Activated T-cell treated with anti-CD3 and anti-CD28 coated beads, Interleukin-2, amount 50 U/mL, for 48 hours (primary cell): ENCODE results near the gene NAV2.
"Not testable (repeated sequence)": the region's sequence is repeated elsewhere in the genome, so short reads cannot be mapped to it uniquely, and the experiment has no call there.

Experiments used
- DNase-seq, 2 experiments: peaks; one replicate each; pipeline ENCODE4 v3.0.0-alpha.2; 2020

Gene NAV2

DNA sequence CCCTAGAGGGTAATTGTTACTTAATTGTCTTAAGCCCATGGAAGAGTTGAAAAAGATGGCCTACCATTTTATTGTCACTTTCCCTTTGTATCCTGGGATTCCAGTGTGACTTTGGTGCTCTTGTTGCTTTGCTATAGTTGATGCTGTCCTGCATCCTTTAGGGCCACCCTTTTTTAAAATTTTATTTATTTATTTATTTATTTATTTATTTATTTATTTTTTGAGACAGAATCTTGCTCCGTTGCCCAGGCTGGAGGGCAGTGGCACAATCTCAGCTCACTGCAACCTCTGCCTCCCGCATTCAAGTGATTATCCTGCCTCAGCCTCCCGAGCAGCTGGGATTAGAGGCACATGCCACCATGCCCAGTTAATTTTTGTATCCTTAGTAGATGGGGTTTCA, 247.8 kb downstream of the NAV2 start:
- DNase-seq = not testable (repeated sequence)

DNA sequence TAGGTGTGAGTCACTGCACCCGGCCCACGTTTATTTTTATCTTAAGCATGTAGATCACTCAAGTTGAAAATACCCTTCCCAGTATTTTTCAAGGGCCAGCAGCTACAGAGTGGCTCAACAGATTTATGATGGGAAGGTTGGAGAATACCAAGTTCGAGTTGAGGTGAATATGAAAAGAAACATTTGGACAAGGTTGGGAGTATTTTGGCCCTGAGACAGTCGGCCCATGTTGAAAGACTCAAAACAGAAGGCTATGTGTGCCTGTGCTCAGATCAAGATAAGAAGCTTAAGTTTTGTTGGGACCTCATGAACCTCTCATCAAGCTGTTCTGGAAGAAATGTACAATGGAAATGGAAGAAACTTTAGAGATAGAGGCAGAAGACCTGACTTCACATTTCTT, 248.6 kb downstream of the NAV2 start:
- DNase-seq = no peak

DNA sequence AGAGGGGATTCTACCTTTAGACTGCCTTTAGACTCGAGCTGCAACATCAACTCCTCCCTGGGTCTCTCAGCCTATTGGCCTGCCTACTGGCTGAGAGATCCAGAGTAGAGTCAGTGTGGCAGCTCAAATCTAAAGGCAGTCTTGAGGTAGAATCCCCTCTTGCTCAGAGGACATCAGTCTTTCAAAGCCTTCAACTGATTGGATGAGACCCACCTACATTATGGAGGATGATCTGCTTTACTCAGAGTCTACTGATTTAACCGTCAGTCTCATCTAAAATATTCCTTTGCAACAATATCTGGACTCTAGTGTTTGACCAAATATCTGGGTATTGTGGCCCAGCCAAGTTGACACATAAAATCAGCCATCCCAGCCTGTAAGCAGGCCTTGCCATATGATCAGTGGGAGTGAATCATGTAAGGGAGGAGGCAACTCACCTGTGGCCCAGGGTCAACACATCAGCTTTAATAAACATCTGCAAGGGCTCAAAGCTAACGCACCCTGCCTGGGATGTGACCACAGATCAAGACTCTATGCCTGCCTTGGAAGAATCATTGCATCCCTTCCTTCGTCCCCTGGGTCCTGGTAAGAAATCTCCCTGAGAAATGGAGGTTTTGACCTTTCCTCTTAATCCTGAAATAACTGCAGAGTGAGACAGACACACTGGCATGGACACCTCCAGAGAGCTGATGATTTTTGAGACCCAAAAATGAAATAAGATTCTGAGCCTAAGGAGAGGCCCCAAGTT, 249.6 kb downstream of the NAV2 start:
- no peak for DNase-seq

DNA sequence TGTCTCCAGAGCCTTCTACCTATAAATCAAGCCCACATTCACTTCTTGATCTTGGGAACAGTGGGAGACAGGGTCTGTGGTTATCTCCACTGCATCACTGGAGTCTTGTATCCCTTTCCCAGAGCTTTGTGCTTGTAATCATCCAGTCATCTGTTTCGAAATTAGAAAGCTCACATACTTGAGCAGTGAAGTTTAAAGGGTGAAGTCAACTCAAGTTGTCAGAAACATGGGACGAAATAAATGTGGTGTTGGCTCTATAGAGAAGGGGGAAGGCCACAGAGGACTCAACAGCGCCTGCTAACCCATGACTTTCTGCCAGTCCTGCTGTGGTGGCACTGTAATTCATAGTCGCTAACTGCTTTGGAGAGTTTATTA, 250.2 kb downstream of the NAV2 start:
- no peak for DNase-seq

DNA sequence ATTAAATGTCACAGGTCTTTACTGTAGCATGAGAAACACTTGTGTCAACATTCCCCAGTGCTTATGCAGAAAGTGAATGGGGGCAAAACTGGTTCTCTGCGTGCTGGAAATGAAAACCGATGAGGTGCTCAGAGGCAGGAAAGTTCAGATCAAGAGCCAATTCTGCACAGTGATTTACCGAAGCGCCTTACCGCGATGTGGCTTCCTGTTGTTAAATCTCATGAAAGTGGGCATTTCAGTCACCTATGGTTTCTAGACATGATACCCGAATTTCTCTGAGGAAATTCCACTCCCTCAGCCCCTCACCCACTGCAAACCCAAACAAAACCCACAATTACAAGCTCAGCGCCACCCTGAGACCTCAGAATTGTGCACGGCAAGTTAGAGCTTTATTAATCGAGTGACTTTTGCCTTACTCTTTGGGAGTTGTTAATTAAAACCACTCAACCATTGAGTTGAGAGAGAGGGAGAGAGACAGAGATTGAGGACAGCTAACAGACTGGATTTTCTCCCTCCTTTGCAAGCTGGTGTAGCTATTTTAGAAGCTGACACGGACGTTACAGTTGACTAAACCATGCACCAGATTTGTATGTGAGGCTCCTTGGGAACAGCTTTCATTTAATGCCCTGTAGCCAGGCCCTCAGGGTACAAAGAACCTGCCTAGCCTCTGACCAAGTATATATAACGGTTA, 251.2 kb downstream of the NAV2 start:
- DNase-seq = peak; percentile 54 to 55

DNA sequence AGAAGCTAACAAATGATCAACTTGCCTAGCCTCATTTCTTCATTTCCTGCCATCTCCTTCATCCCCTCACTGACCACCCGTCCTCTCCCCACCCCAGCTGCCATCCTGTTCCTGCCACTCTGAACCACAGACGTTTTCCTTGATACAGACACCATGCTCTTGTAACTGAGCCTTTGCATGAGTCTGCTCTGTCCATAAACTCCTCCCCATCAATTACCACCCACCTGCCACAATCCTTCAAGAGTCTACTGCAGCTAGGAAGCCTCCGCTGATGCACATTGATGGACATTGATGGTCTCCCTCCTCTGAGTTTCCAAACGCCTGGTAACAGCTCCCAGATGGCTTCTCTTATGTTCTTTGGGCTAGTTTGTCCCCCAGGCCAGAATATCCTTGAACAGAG, 253.8 kb downstream of the NAV2 start:
- DNase-seq = no peak

DNA sequence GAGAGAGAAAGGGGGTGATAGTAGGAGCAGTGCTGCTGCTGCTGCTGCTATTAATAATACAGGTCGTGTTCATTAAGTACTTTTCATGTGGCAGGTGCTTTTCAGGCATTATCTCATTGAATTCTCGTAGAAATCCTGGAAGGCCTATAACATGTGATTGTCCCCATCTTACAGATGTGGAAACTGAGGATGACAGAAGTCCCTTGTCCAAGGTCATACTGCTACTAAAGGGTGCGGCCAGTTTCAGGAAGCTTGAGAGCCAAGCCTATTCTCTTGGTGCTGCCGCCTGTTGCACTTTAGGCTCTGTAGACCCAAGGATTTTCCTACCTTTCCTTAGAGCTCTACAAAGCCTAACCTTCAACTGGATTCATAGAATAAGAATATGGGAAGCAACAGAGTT, 254.3 kb downstream of the NAV2 start:
- DNase-seq = no peak

DNA sequence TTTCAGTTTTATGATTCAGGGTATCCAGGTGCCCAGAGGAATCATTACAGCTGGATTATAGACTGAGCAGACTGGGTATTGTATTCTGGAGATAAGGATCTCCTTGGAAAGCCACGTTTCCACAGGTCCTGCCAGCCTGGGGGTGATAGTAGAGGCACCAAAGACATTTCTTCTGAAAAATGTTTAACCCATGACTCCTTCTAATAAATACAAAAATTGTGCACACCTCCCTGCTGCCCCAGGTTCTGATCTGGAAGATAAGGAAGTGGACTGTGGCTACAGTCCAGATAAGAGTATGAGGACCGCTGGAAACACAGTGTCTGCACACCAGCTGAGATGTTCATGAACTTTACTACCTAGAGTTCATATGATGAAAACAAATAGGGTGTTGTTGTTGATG, 255.2 kb downstream of the NAV2 start:
- DNase-seq = no peak

DNA sequence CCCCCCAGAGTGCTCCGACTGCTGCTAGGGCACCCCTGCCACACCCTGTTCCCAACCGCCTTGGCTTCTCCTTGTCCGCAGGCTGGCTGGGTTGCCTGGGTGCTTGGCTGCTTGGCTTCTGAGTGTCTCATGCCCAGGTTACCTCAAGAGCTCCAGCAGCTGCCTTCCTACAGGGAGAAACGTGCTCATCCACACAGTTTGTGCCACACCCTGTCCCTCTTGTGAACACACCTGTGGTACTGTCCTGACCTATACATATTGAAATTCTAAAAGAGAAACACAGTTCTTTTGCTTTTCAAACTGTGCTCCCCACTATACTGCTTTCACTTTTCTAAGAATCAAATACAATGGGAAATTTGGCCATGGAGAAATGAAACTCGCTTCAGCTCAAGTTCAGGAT, 256.2 kb downstream of the NAV2 start:
- no peak for DNase-seq

DNA sequence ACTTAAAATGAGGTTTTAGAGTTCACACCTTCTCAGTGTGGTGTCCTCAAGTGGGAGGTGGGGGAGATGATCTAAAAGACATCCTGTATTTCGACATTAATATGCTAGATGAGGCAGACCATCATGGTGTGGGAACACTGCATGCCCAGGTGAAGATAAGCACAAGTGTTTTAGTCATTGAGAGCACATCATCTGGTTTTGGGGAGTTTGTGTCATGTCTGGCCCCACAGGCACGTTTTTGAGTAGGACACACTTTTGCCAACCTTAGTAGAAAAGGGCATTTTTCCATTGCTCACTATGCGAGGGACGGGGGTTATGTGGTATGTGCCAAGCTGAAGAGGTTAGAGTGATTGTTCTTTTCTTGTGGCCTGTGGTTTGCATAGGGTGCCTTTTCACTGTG, 258.3 kb downstream of the NAV2 start:
- DNase-seq = peak; percentile 56 to 64

DNA sequence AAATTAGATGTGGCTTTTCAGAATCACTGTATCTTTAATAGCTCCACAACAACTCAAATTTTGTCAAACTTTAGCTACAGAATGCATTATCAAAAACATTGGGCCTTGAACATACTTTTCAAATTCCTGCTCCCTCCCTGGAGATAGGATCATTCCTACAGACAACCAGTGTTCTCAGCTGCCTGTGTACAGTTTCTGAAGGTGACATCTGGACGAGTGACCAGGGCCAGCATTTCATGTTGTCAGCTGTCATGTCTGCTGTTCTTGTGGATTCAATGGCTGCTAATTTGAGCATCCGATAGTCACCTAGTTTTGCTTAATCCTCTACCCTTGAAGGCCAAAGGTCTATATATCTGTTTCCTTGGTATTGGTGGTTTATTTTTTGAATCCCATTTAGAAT, 259.5 kb downstream of the NAV2 start:
- DNase-seq = no peak

DNA sequence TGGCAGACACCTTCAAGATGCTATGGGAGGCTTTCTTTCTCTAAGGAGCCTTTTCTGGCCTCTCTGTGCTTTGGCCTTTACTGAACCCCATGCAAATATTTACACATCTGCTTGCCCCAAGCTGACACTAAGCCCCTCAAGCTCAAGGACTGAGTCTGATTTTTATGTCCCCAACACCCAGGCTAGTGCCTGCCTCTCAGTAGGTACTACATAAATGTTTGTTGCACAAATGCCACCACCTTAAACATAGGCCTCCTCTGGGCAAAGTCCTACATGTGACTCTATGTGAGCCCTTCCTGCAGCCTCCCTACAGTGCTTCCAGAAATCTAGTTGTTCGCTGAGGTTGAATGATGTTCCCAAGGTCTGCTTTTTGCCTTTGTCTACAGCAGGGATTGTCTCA, 260.0 kb downstream of the NAV2 start:
- no peak for DNase-seq

DNA sequence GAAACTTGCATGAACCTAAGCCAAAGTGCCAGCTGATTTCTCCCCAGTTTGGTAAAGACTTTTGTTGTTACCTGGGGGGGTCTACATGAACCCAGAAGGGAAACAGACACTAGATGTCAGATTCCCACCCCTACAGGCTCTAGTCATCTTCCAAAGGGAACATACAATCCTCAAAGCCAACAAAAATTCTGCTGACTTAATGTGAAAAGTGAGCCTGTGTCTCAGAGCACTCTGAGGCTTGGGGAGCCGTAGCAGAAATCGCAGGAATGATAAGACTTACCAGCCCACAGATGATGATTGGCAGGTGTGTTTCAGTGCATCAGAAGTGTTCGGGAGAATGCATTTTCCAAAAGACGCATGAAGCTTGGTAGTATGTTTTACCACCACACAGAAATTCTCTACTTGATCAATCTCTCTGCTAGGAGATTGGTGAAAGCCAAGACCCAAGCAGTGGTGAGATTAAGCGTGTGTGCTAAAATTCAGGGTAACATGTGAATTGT, 260.5 kb downstream of the NAV2 start:
- DNase-seq = no peak

DNA sequence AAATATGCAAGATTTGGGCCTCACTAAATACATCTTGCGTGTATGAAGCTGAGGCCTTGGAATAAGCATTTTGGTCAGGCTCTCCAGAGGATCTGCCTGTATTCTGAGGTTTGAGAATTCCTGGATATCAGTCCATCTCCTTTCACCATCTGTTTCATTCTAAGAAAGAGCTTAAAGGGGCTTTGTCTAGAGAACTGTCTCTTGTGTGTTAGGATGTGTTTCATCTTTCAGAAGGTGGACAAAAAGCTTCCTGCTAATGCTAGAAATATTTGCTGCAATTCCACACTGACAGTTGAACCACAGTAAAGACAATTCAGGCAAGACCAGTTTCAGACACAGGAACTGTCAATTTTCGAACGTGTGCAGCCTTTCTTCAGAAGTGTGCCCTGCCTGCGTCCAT, 262.2 kb downstream of the NAV2 start:
- no peak for DNase-seq

DNA sequence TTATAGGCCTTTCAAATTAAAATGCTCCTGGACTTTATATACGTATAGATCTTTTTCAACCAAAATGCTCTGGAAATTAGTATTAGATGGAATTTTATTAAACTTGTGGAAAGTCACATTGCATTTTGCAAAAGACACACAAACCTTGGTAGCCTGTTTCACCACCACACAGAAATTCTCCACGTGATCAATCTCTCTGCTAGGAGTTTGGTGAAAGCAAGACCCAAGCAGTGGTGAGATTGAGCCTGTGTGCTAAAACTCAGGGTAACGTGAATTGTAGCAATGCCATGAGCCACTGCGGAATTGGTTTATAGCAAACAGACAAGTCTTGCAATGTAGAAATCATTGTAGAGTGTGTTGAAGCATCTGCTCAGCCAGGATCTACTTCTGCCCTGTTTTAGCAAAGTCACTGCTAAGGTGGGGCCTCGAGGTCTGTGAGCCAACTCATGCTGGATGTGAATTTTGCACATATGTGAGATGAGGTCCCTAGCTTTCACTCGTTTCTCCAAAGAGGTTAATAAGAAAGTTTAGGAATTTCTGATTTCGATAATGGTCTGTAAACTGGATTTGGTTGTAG, 262.9 kb downstream of the NAV2 start:
- no peak for DNase-seq

DNA sequence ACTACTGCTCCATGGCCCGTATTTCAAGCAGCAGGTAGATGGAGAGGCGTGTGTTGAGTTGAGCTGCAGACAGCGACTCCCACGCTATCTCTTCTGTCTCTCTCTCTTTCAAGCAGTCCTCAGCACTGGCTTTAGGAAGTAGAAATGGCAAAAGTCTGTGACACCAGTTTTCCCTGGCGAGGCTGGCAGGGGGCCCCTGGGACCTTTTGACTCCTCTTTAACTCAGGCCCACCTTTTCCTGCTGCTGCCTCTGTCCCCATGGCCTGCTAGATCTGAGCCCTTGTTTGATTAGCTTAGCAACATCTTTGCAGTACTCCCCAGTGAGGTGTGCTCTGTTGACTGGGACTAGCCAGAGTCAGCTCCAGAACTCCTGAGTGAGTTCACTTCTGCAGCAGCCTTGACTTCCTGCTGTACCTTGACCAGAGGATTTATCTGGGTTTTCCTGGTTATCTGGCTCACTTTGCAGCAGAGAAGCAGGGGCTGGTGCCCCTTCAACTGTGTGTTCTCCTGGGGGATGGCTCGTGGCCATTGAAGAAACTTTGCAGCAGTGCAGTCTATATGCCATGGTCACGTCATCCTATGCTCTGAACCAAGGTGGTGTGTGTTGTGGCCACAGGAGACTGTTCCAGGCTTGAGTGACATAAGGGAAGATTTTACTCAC, 263.8 kb downstream of the NAV2 start:
- DNase-seq = no peak

DNA sequence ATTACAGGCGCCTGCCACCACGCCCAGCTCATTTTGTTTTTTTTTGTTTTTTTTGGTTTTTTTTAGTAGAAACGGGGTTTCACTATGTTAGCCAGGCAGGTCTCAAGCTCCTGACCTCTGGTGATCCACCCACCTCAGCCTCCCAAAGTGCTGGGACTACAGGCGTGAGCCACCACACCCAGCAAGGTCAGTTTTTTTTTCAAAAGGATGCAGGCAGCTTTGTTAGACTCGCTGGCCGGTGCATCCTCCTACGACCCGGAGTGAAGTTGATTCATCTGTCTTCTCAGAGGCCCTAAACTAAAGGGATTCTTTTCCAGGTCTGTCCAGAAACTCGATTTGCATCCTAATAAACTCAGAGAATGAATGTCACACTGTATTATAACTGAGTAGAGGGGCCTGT, 265.3 kb downstream of the NAV2 start:
- DNase-seq = no peak

DNA sequence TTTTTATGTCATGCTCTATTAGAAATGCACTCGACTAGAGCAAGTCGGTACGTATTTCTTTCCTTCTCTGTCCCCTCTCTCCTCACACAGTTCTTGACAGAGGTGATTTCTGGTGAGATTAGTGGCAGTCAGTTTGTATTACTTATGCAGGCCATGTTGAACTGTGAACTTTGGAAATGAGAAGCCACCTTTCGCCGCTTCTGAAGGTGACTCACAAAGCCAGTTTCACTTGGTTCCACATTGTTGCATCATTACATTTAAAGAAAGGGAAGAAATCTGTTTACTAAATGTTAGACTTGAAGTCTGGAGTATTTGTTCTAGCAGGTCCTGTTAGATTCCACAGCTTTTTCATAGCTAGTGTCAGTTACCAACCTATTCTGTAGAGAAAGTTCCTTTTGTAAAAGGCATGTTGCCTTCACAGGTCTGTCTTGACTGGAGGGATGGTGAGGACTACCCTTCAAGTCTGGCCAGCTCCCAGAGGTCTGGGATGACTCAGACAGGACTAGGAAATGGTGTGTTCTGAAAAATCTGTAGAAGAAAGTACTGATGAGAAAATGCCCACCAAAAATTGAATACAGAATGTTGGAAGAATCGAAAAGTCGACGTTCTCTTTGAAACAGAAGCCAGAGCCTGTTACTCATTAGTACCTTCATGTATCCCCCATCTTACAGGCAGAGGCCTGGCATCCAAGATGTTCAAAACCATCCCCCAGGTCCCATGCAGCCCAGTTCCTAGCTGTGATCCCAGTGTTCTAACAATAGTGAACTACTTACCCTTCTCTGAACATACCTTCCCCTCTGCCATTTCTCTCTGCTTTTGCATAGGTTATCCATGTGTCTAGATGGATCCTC, 266.3 kb downstream of the NAV2 start:
- no peak for DNase-seq

DNA sequence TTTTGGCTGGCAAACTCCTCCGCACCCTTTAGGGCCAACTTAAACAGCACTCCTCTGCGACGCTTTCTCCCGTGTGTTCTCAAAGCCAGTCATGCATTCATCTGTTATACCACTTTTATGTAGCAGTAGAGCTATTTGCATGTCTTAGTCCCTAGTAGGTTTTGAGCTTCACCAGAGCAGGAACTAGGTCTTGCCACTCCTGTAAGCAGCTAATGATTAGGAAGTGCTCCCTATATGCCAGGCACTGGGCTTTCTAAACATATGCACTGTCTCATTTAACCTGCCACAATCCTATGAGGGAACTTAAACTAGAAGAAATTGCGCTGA, 266.8 kb downstream of the NAV2 start:
- no peak for DNase-seq

DNA sequence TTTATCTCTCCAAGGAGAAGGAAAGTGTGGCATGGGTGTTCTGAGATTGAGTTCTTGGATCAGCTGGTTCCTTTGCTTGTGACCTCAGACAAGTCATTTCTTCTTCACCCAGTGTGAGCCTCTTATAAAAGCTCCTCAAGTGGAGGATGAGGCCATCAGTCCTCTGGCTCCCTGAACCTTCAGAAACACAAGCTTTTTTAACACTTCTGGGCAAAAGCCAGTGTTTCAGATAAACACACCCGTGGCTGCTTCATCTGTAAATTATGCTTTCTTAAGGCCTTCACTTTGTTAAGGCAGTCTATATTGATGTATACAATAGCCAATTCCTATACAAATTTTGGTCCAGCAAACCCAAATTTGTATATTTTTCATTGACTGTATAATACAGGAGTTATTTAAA, 267.8 kb downstream of the NAV2 start:
- no peak for DNase-seq

DNA sequence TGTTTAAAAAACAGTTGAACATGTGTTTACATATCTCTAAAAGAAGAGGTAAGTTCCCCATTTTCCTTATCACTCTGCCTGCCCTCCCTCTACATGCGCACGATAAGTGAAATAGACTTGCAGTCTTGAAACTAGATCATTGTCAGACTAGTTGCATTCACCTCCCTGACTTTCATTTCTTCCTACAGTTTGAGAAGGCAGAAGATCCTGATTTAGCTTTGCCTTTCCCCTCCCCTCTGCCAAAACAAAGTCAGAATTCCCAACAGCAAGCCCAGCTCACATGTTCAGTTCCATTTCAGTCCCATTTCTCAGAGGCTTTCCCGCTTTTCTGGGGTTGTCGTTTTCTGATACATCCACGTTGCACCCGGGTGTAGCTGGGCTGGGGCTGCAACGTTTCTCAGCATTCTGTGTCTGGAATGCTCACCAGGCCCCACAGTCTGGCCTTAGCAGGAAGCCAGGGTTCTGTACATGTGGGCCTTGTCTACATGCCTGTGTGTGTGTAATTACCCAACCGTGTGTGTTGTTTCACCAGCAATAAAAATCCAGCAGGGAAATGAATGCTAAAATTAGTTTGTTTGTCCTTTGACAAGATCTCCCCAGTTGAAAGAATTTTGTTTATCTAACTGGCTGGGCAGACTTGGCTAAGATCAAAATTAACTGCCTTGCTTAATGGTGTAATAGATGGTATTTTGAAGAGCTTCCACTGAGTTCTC, 268.5 kb downstream of the NAV2 start:
- DNase-seq = no peak

DNA sequence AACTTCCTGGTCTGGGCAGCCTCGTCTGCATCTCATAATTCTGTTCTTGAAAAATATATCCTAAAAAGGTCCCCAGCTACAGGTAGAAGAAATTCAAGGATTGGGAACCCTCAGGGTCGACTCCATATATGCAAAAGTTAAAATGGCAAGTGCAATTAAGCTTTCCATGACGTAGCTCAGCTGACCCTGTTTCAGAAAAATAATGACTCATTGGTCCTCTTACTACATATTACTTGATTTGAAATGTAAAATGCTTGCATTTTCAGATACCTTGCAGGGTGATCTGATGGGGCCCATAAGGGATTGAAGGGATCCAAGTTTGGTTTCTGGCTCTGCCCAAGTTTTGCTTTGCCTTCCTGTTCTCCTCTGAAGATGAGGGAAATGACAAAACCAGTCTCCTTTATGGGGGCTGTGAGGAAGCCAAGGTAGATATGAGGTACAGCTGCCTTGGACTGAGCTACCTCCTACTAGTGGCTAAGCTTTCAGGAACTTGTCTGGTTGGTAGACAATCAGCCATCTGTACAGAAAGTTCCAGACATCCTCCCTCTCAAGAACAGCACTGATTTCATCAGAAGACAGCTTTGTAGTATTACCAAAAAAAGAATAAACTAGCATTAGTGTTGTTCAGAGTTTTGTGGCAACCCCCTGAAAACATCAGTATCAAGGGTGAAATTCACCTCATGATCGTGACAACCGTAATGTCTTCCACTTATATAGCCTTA, 270.3 kb downstream of the NAV2 start:
- no peak for DNase-seq
